Eye (tissue), 1 donor: ENCODE results near the gene MYO5B.

Experiments
- DNase-seq: peaks from one replicate; pipeline ENCODE4 v3.0.0-alpha.2; 2015

Gene MYO5B

GRCh38 chr18:50061876-50062517 lies 132.9 kb downstream of the MYO5B start:
- DNase-seq, result no peak

GRCh38 chr18:50060822-50061221 lies 134.1 kb downstream of the MYO5B start:
- no peak for DNase-seq

GRCh38 chr18:50058731-50059130 lies 136.2 kb downstream of the MYO5B start:
- no peak for DNase-seq

GRCh38 chr18:50057009-50057408 lies 137.9 kb downstream of the MYO5B start:
- no peak for DNase-seq

- peak; percentile 74 for DNase-seq
Measured at GRCh38 chr18:50056185-50056584, 138.8 kb downstream of the MYO5B start.

- DNase-seq, result no peak
Measured at GRCh38 chr18:50055488-50055887, 139.5 kb downstream of the MYO5B start.

GRCh38 chr18:50053111-50053510 lies 141.8 kb downstream of the MYO5B start:
- peak; percentile 59 for DNase-seq

GRCh38 chr18:50051288-50051687 lies 143.7 kb downstream of the MYO5B start:
- DNase-seq, result no peak

- no peak for DNase-seq
Measured at GRCh38 chr18:50045126-50045525, 149.8 kb downstream of the MYO5B start.

- DNase-seq, result peak; percentile 27
Measured at GRCh38 chr18:50044402-50044801, 150.5 kb downstream of the MYO5B start.

GRCh38 chr18:50042611-50043010 lies 152.3 kb downstream of the MYO5B start:
- DNase-seq, result no peak

GRCh38 chr18:50039746-50040145 lies 155.2 kb downstream of the MYO5B start:
- DNase-seq, result no peak

- DNase-seq, result no peak
Measured at GRCh38 chr18:50038448-50038847, 156.5 kb downstream of the MYO5B start.

GRCh38 chr18:50034029-50034428 lies 160.9 kb downstream of the MYO5B start:
- DNase-seq, result no peak

- no peak for DNase-seq
Measured at GRCh38 chr18:50033004-50033403, 161.9 kb downstream of the MYO5B start.

GRCh38 chr18:50030146-50030545 lies 164.8 kb downstream of the MYO5B start:
- peak; percentile 49 for DNase-seq

GRCh38 chr18:50027996-50028395 lies 167.0 kb downstream of the MYO5B start:
- DNase-seq, result no peak

GRCh38 chr18:50024466-50024865 lies 170.5 kb downstream of the MYO5B start:
- no peak for DNase-seq

- DNase-seq, result no peak
Measured at GRCh38 chr18:50022985-50023384, 172.0 kb downstream of the MYO5B start.

GRCh38 chr18:50014606-50015005 lies 180.3 kb downstream of the MYO5B start:
- DNase-seq, result peak; percentile 76

- DNase-seq, result no peak
Measured at GRCh38 chr18:50013363-50014138, 181.4 kb downstream of the MYO5B start.

- DNase-seq, result peak; percentile 22
Measured at GRCh38 chr18:50011813-50012435, 183.0 kb downstream of the MYO5B start.

GRCh38 chr18:50009773-50010335 lies 185.1 kb downstream of the MYO5B start:
- DNase-seq, result peak; percentile 57

GRCh38 chr18:50008306-50008705 lies 186.6 kb downstream of the MYO5B start:
- no peak for DNase-seq
